ENCODE results near the gene SOCS2.
"Not testable (repeated sequence)": the region's sequence is repeated elsewhere in the genome, so short reads cannot be mapped to it uniquely, and the experiment has no call there.

The SOCS2 gene, protein sequence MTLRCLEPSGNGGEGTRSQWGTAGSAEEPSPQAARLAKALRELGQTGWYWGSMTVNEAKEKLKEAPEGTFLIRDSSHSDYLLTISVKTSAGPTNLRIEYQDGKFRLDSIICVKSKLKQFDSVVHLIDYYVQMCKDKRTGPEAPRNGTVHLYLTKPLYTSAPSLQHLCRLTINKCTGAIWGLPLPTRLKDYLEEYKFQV

DNA sequence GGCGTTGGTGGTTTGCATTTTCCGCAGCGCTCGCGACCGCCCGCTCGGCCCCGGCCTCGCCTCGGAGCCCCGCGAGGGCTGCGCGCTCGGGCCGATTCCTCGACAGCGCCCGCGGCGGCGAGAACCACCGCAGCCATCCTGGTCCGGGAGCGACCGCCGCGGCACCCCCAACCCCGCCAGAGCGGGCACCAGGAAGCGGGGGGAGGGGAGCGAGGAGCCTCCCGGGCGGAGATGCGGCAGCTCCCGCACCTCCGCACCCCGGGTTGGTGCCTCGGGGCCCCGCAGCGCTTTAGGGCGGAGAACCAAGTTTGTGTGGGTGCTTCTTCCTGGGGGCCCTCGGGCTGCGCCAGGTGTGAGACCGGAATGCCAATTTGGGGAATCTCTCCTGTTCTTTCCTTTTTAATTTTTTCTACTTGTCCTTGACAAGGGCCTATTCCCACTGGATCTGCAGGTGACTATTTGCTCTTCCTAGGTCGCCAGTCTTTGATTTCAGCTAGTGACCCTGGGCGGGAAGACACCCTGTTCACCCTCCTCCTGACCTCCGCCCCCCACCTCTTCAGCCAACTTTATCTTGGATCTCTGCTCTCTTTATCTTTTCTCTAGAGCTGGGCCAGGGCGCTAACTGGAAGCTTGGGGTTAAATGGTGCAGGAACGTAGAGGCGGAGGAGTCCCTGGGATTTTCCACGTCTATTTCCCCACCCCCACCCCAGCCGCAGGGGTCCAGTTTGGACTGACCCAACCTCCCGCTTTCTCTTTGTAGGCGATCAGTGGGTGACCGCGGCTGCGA, at the start of gene SOCS2:
TSS of gene SOCS2 (plus strand) at position 751 of the 787 bp plus-strand sequence. CDS start 223 bp downstream, outside the sequence.
- DNase-seq (ENCODE audit: low spot score): peak; percentile 29

DNA sequence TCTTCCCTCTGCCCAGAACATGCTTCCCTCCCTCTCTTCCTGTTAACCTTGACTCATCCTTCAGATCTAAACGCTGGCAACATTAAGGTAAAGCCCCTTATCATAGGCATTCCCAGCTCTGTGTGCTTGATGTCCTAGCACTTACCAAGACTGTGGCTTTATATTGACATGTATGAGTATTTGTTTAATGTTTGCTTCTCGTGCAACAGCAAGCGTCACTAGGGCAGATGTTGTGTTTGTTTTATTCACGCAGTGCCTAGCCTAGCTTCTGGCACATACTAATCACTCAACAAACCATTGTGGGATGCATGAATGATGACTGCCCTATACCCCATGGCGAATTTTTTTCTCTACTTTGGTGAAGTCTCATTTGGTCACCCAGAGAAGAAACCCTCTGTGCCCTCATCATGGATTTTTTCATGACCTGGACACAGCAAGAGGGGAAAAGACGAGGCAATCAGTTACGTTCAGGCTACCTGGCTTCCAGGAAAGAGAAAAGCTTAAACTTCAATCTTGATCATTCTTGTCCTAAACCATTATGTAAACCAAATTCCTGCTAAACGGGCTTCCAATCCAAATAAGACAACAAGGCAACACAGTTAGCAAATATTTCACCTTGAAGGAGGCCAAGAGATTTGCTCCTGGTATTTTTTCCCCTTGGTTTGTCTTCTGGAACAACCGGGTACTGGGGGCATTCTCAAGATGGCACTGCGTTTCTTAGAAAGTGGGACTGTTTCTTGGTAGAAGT, 47.9 kb upstream of the SOCS2 start:
- DNase-seq (ENCODE audit: low spot score): no peak

DNA sequence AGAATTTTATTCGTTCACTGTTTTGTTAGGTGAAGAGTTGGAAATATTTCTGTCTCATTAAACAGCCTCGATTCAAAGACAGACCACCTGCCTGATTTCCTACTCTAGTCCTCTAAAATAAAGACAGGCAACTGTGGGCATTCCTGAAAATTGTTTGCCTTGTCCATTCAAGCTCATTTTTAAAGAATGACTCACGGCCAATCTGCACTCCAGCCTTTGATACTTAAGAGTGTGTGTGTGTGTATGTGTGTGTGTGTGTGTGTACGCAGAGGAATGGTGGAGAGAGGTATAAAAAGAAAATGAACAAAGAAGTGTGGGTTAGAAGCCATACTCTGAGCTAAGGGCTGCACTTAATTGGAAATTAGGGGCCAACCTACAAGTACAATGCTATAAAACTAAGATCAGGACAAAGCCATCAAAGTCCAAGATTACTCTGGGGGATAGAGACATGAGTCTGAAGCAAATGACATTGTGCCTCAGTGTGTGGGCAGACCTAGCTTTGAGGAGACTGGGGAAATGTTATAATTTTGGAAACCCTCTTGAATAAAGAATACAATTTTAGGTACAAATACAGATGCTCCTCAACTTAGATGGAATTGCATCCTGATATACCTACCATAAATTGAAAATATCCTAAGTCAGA, 45.6 kb upstream of the SOCS2 start:
- DNase-seq (ENCODE audit: low spot score): peak; percentile 58

DNA sequence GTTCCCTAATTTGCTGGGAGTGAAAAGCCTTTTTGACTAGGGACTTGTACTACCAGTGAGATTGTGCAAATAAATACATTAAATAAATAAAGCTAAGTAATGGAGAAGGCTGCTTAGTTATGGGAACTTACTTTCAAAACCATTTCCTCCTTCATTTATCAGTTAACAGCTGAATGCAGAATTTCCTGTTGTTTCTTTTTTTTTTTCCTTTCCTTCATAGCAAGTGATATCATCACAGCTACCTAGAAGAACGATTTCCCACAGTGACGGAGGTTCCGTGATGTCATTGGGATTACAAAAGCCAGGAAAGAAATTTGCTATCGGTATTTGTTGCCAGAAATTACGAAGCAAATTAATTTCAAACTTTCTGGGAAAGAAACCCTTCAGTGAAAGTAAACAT, 42.1 kb upstream of the SOCS2 start:
- DNase-seq (ENCODE audit: low spot score): no peak

DNA sequence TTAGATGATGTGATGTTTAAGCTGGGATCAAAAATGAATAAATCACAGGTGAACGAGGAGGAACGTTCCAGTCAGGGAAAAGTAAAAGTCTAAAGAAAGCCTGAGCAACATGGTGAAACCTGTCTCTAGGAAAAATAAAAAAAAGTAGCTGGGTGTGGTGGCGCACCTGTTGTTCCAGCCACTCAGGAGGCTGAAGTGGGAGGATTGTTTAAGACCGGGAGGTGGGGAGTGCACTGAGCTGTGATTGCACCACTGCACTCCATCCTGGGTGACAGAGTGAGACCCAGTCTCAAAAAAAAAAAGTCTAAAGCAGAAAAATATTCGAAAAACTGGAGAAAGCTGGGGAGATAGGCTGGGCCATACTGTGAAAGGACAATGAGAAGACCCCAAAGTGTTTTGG, 39.2 kb upstream of the SOCS2 start:
- no peak for DNase-seq (ENCODE audit: low spot score)

DNA sequence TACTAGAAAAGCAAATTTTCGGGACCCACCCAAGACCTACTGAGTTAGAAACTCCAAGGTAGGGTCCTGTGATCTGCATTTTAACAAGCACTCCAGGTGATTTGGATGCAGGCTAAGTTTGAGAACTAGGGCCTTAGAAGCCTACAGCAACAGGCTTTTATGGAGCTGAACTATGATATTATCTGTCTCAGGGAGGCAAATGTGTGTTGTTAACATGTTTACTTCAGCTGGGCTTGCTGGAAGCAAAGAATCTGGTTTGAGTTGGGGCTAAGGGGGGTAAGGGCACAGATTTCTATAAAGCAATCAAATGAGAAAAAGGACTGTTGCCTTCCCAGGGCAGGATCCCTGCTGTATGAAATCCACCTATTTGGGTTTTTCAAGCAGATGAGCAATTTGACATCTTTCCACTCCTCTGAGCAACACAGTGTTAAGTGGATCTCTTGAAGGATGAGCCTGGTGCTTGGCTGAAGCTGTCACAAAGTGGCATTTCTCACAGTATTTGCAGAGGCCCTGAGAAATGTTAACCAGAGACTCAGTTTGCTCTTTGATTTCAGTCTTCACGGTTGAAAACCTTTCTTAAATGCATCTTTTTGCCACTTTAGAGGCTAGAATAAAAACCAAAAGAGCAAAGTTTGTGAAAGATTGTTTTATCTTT, 36.2 kb upstream of the SOCS2 start:
- DNase-seq (ENCODE audit: low spot score): no peak

DNA sequence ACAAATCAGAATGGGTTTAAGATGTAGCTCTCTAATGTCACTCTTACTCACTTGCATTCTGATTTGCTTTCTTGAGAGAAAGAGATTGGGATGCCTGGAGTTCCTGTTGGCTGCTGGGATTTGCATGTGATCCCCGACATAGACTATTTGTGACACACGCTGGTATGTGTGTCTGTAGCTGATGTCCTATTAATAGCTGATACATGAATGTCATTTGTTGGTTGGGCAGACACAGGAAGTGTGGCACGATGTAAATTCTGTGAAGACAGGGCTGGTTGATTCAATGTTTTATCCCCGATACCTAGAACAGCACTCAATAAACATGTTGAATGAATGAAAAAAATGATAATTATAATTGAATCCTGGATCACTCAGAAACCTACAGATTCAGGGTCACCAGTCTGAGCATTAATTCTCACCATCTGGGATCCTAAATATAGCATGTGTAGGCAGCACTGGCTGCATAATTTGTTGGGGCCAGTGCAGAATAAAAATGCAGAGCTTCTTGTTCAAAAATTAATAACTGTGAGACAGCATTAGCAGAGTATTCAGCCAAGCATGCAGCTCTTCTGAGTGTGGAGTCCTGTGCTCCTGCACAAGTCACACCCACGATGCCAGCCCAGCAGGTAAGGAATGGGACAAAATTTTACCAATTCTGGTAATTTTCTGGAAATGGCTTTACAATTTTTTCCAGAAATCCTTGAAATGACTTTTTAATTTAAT, 35.5 kb upstream of the SOCS2 start:
- DNase-seq (ENCODE audit: low spot score): peak; percentile 60

DNA sequence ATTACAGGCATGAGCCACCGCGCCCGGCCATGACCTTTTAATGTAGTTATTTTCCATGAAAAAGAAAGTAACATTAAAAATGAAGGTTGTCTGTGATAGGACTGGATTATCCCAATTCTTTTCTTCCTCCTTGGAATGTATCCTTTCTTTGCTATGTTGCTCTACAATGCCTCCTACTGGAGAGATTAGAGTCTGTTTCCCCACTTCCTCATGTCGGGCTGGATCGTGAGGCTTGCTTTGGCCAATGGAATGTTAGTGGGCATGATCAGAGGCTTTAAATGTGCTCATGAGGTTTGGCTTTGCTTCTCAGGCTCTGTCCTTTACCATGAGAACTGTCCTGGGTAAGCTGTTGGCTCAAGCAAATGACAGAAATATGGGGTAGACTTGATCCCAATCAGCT, 34.7 kb upstream of the SOCS2 start:
- DNase-seq (ENCODE audit: low spot score): no peak

DNA sequence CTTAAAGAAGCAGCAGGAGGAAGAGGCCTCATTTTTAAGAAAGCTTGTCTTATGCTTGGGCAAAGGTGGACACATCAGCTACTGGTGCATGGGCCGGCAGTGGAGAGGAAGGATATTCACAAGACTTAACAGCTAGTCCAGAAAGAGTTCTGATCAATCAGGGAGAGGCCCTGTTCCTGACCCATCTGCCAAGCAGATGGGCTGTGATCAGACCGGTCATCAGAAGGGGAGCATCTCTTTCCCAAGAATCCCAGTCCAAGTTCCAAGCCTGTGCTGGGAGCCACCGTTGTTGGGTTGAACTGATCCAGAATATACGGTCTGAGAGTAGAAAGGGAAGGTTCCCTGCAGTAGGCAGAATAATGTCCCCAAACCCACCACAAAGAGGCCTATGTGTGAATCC, 32.7 kb upstream of the SOCS2 start:
- no peak for DNase-seq (ENCODE audit: low spot score)

DNA sequence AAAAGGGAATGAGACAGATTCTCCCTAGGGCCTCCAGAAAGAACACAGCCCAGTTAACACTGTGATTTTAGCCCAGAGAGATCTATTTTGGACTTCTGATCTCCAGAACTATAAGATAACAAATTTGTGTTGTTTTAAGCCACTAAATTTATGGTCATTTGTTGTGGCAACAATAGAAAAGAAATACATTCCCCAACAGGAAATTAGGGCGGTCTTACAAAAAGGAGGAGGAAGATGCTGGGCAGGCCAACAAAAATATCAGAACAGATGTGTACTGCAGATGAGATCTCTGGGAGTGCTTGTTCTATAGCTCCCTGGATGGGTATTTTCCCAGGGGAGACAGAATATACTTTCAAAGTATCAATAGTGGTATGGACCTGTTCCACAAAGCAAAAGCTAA, 32.0 kb upstream of the SOCS2 start:
- no peak for DNase-seq (ENCODE audit: low spot score)

DNA sequence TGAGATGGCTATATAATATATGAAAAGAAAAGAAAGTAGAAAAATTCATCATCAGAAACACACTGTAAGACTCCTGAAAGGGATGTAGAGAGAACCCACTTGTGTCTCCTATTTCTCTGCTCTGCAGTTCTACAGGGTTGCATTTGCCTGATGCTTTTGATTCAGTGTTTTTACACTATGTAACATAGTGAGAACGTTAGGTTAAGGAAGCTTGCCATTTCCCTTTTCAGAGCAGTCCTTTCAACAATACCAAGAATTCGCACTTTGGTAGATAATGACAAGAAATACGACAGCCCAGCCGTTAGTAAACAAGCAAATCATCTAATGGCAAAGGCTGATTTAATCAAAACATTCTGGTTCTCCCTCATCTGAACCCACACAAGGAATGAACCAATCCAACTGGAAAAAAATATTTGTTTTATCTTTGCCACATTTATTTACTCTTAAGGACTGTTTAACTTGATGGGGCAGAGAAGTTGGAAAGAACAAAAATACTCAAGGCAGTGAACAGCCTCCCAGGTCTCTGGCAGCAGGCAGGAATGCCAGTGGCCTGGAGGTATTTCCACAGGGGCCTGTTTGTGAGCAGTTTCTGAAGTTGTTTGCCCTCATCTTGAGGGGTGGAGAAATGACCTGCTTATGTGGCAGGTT, 30.8 kb upstream of the SOCS2 start:
- no peak for DNase-seq (ENCODE audit: low spot score)

DNA sequence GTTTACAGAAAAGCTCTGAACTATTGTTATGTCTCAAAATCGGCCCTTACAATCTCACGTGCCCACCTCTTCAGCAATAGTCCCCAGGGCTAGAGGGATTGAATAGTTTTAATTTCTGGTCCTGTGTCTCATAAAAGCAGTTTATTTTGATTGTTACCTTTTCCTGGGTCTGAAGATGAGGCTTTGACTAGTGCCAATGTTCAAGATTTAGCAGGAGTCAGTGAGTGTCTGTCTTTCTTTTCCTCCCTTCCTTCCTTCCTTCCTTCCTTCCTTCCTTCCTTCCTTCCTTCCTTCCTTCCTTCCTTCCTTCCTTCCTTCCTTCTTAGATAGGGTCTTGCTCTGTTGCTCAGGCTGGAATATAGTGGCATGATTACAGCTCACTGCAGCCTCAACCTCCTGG, 24.7 kb upstream of the SOCS2 start:
- no peak for DNase-seq (ENCODE audit: low spot score)

DNA sequence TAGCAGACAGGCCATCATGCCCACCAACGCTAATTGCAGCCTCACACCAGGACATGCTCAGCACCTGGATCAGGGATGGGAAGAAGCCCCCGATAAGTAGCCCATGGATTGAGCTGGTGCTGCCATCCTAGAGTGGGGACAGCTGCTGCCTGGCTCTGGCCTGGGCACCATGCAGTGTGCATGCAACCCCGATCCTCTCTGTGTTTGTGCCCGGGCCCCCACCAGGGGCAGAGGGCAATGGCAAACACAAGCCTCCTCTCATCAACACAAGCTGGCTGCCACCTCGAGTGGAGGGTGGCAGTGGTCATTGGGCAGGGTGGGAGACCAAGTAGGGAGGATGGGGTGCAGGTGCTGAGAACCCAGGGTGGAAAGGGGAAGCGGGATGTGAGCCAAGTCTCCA, 23.3 kb upstream of the SOCS2 start:
- DNase-seq (ENCODE audit: low spot score): no peak

DNA sequence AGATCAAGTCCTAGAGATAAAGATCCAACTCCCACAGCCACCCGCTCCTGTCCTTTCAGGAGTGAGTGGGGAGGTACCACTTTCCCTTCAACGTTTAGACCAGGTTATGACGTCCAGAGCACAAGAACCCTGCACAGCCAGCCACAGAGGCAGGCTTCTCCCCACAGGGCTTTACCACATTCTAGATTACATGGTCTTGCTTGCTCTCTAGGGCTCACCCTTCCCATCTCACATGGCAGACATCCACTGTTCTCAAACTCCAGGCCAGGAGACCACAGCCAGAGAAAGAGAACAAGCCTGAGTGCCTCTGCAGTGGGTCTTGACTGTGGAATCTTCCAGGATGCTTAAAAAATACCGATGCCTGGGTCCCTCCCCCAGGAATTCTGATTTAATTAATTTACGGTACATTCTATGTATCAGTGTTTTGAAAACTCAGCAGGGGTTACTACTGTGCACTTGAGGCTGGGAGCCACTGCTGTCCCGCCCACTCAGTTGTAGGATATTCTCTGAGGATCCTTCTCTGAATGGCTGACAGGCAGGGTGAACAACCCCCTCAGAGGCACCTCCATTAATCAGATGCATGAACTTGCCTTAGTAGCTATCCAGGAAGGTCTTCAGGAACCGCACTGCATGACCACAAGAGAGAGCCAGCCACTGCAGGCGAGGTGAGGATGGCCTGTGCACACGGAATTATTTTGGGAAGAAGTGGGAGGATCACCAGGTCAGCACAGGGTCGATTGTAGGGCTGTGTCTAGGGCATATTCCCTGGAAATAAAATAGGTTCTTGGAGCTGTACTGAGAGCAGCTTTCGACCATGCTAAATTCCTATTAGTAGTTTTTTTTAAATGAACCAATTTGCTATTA, 21.5 kb upstream of the SOCS2 start:
- no peak for DNase-seq (ENCODE audit: low spot score)

DNA sequence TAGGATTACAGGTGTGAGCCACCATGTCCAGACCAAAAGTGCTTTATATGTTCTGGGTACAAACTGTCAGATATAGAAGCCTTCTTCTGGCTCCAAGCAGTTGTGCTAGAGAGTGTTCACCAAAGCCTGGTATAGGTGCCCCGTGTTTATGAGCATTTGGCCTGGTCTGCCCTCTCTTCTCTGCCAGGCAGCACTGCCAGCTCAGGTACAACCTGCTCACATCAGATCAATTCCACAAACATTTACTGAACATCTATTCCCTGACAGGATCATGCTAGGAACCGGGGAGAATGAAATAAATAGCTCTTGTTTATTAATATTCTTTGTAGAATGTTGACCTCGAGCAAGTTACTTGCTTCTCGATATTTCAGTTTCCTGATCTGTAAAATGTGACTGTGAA, 20.0 kb upstream of the SOCS2 start:
- no peak for DNase-seq (ENCODE audit: low spot score)

DNA sequence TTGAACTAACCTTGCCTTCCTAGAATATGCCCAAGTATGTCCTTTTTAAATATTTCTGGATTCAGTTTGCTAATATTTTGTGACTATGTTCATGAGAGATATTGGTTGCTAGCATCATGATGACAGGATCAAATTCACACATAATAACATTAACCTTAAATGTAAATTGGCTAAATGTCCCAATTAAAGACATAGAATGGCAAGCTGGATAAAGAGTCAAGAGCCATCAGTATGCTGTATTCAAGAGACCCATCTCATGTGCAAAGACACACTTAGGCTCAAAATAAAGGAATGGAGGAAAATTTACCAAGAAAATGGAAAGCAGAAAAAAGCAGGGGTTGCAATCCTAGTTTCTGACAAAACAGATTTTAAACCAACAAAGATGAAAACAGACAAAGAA, 14.6 kb upstream of the SOCS2 start:
- not testable (repeated sequence) for DNase-seq (ENCODE audit: low spot score)

DNA sequence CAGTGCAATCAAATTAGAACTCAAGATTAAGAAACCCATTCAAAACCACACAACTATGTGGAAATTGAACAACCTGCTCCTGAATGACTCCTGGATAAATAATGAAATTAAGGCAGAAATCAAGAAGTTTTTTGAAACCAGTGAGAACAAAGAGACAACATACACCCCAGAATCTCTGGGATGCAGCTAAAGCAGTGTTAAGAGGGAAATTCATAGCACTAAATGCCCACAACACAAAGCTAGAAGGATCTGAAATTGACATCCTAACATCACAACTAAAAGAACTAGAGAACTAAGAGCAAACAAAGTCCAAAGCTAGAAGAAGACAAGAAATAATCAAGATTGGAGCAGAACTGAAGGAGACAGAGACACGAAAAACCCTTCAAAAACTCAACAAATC, 13.8 kb upstream of the SOCS2 start:
- DNase-seq (ENCODE audit: low spot score): not testable (repeated sequence)

DNA sequence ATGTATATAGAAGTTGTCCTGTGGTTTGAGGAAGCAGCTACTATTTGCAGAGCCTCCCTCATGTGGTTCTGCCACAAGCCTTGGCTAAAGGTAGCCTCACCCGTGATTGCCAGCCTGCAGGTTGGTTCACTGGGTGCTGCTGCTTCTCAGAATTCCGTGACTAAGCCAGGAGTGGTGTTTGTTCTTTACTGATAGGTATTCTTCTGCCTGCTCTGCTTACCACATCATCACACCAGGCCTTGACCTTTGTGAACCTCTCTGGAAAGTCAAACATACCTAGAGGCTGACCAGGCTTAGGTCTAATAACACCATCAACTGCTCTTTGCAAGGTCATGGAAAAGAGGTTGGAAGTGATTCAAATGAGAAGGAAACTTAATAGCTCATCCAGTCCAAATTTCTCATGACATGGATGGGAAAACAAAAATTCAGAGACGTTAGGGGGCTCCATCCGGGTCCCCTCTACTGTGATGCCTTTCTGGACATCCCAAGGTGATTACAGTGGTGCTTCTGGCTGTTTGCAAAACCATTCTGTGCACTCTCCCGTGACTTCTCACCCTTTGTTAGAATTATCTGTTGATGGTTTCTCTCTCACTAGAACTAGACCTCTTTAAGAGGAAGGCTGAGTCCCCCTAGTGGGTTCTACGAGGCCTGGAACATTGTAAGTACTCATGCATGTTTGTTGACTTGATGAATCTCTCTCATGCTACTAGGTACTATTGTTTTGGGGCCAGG, 8.5 kb upstream of the SOCS2 start:
- peak; percentile 59 for DNase-seq (ENCODE audit: low spot score)

DNA sequence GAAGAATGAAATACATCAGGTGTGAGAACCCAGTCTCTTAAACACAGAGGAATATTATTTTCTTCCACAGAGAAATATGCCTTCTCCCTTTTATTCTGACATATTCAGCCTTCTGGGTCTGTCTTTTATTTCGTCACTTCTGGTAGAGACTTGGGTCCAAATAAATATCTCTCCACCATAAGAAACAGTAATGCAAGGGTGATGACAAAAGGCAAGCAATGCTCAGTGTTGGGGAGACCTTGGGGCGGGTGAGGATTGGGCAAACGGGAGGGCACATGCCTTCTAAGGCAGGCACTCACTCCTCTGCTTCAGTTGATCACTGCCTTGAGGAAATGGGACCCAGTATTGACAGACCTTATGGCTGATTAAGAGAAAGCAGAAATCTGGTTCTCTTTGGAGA, 6.7 kb upstream of the SOCS2 start:
- DNase-seq (ENCODE audit: low spot score): no peak

All from hepatic stellate cell (primary cell).